Renal pelvis (tissue), 4 donors: Measurements from ENCODE around the gene PORCN. TPM values are rescaled to one million over a fixed set of nuclear protein-coding genes. Genes with fewer than 3 reads are reported as not detected.
"Not testable (repeated sequence)": the region's sequence is repeated elsewhere in the genome, so short reads cannot be mapped to it uniquely, and the experiment has no call there.

Experiments used
- DNase-seq: peaks from one replicate; pipeline ENCODE4 v3.0.0-alpha.2; 2013
- polyA plus RNA-seq, 3 donors: library from polyadenylated mRNA; unstranded; fragments of 120-200 nt; gene quantifications; one replicate each; pipeline ENCODE4 v1.2.1, GENCODE V29; 2013; ENCODE audit not compliant: insufficient read length in 3 of 3

Gene PORCN
- polyA plus RNA-seq, 3 donors = 7.5 to 10.7 (median 9.8) TPM

DNA sequence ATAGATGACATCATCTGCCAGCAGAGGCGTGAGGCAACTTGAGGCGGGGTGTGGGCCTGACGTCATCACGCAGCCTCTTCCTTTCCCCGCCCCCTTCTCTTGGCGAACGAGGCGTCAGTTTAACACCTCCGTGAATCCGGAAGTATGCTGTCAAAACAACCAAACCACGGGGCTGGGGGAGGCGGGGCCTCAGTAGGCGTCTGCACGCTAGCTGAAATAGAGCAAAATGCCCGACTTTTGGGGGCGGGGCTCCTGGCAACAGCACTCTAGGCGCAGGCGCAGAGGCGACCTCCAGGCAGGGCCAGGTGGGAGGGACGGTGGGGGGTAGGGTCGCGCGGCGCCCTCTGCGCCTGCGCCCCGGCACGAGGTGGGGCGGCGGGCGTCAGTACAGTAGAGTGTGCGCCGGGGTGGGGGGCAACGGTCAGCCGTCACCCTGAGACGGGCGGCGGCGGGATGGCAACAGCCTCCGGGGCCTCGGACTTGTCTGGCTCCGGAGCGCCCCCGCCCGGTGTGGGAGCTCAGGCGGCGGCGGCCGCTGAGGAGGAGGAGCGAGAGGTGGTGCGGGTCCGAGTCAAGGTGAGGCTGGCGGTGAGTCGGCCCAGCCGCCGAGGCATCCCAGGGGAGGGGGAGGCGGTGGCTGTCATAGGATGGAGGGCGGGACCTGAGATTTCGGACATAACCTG is 30.7 kb downstream of the PORCN start, which contains the start of gene TBC1D25:
TBC1D25 (plus strand) TSS at position 370 of the 683 bp plus-strand sequence; CDS start at position 454, 84 bp downstream.
- DNase-seq = peak; percentile 94

DNA sequence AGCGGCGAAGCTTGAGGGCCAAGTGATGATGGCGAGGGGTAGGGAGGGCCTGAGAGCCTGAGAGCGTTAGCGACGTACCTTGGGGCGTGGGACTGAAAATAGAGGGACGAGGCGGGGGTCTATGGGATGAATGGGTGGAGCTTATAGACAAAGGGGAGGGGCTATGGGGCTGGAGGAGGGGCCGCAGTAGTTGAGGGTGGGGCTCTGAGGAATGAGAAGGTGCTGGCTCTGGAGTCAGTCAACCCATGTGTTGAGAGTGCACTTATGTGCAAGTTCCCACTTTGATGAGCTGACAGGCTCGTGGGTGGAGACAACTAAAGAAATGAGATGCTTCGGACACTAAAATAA is 31.2 kb downstream of the PORCN start:
- DNase-seq = peak; percentile 35

DNA sequence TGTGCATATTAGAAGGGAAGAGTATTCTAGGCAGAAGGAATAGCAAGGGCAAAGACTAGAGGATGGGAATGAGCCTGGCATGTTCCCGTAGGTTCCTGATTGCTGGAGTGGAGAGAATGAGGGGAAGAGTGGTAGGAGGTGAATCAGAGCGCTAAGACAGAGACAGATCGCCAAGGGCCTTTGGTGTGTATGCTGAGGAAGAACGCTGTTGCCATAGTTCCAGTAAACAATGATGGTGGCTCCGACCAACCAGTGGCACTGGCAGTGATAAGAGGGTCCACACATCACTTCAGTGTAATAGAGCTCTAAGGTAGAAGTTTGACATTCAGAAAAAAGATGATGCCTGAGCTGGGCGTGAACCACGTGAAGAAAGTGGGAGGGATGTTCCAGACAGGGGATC is 31.7 kb downstream of the PORCN start:
- DNase-seq = no peak

DNA sequence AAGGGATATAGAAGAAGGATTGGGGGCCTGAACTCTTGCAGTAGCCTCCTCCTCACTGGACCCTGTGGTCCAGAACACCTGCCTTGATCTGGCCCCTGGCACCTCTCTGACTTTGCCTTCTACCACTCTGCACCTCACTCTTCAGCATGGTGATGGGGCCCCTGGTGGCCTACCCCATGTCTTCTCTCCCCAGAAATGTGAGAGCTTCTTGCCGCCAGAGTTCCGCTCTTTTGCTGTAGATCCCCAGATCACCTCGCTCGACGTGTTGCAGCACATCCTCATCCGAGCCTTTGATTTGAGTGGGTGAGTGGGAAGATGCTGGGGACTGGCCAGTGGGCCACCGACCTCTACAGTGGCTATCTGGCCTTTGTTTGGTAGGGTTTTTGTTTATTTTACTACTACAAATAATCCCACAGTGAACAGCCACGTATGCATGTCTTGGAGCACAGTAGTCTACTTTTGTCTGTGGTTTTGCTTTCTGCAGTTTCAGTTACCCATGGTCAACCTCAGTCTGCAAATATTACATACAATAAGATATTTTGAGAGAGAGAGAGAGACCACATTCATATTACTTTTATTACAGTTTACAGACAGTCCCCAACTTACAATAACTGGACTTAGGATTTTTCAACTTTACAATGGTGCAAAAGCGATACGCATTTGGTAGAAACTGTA is 32.5 kb downstream of the PORCN start:
- no peak for DNase-seq

DNA sequence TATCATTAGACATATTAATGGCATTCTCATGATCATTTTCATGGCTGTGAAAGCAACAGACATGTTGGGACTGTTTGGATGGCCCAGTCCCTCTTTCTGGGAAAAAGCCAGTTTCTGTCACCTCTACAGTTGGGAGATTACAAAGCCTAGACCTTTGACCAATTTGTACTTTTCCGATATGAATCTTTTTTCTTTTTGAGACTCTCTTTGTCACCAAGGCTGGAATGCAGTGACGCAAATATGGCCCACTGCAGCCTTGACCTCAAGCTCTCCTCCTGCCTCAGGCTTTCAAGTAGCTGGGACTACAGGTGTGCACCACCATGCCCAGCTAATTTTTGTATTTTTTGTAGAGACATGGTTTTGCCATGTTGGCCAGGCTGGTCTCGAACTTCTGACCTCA is 40.1 kb downstream of the PORCN start:
- no peak for DNase-seq

DNA sequence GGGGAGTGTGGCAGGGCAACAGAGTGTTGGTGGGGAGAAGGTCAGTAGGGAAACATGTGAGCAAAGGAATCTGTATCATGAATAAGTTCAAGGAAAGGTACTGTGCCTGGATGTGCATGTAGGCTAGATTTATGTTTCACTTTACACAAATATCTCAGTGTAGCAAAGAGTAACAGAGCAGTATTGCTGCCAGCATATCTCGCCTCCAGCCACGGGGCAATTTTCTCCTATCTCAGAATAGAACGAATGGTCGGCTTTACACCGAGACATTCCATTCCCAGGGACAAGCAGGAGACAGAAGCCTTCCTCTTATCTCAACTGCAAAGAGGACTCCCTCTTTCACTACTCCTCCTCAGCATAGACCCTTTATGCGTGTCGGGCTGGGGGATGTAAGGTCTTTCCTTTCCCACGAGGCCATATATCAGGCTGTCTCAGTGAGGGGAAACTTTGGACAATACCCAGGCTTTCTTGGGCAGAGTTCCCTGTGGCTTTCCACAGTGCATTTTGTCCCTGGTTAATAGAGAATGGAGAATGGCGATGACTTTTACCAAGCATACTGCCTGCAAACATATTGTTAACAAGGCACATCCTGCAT is 47.0 kb downstream of the PORCN start:
- not testable (repeated sequence) for DNase-seq

DNA sequence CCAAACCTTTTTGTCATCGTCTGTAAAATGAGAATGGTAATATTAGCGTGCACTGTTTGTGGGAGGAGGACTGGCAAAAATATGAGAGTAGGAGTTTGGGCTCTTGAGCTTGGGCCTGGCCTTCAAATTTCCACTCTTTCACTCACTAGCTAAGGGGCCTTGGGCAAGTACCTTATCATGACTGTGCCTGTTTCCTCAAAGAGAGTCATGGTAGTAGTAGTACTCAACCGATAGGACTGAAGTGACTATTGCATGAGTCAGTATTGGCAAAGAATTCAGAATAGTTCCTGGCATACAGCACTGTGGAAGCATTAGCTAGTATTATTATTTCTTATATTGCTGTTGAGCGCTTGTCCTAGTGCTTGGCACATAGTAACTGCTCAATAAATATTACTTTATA is 49.5 kb downstream of the PORCN start:
- DNase-seq = no peak

DNA sequence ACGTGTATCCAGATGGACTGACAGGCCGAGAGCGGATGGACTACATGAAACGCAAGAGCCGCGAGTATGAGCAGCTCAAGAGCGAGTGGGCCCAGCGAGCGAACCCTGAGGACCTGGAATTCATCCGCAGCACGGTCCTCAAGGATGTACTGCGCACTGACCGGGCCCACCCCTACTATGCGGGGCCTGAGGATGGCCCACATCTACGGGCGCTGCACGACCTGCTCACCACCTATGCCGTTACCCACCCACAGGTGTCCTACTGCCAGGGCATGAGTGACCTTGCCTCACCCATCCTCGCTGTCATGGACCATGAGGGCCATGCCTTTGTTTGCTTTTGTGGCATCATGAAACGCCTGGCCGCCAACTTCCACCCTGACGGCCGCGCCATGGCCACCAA is 50.8 kb downstream of the PORCN start:
- DNase-seq = no peak

DNA sequence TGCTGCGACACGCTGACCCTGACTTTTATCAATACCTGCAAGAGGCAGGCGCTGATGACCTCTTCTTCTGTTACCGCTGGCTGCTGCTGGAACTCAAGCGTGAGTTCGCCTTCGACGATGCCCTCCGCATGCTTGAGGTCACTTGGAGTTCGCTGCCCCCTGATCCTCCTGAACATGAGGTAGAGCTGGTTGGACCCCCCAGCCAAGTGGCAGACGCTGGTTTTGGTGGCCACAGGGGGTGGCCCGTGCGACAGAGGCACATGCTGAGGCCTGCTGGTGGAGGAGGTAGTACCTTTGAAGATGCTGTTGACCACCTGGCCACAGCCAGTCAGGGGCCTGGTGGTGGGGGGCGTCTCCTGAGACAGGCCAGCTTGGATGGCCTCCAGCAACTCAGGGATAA is 51.3 kb downstream of the PORCN start:
- DNase-seq = no peak

DNA sequence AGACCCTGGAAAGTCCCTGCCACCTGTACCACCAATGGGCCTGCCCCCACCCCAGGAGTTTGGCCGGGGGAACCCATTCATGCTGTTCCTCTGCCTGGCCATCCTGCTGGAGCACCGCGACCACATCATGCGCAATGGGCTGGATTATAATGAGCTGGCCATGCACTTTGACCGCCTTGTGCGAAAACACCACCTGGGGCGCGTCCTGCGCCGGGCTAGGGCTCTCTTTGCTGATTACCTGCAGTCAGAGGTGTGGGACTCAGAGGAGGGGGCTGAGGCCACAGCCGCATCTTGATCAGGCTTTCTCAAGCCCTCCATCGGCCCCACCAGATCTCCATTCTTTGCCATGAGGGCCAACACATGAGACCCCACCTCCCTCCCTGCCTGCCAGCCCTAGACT is 51.9 kb downstream of the PORCN start:
- DNase-seq = no peak

DNA sequence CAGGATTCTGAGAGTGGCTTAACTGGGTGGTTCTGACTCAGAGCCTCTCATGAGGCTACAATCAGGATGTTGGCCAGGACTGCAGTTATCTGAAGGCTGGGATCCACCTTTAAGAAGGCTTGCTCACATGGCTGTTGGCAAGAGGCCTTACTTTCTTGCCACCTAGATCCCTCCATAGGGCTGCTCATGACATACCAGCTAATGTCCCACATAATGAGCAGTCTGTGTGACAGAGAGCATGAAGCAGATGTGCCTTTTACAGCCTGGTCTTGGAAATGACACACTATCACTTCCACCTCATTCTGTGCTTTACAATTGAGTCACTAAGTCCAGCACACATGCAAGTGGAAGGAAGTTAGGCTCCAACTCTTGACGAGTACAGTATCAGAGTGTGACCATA is 61.2 kb downstream of the PORCN start:
- DNase-seq = no peak

Other genes with a start within 250 kb of the PORCN start
- gene SSX3, start 152.3 kb upstream of the PORCN start, polyA plus RNA-seq = not detected
- gene SSX4, start 125.5 kb upstream of the PORCN start, polyA plus RNA-seq = not detected
- not detected for gene SSX4B, start 97.0 kb upstream of the PORCN start, polyA plus RNA-seq
- 10 to 100 TPM in 2 of 3 donors, 1 to 10 TPM in 1; 5.4 to 10.5 (median 10.3) TPM for gene SLC38A5, start 38.7 kb upstream of the PORCN start, polyA plus RNA-seq
- gene FTSJ1, start 32.8 kb upstream of the PORCN start, polyA plus RNA-seq = 10 to 100 TPM; 34.8 to 40.2 (median 39.5) TPM
- 10 to 100 TPM; 78.3 to 82.8 (median 82.4) TPM for gene EBP, start 12.8 kb downstream of the PORCN start, polyA plus RNA-seq
- 10 to 100 TPM; 11.1 to 12.5 (median 11.7) TPM for gene TBC1D25, start 30.7 kb downstream of the PORCN start, polyA plus RNA-seq
- gene RBM3, start 65.5 kb downstream of the PORCN start, polyA plus RNA-seq = 100 to 1,000 TPM; 220 to 346 (median 304) TPM
- 100 to 1,000 TPM; 145 to 177 (median 154) TPM for gene WDR13, start 88.5 kb downstream of the PORCN start, polyA plus RNA-seq
- 1 to 10 TPM; 2.7 to 4.9 (median 4.0) TPM for gene WAS, start 174.8 kb downstream of the PORCN start, polyA plus RNA-seq
- 1 to 10 TPM; 7.0 to 8.2 (median 7.7) TPM for gene SUV39H1, start 187.7 kb downstream of the PORCN start, polyA plus RNA-seq